Muscle of back (tissue), 11 donors: ENCODE data around the gene NUP210. TPM values are rescaled to one million over a fixed set of nuclear protein-coding genes. Genes with fewer than 3 reads are reported as not detected.

Experiments
- DNase-seq, 3 donors: peaks; one replicate each; pipeline versions ENCODE4 v3.0.0 to v3.0.0-alpha.2; 2013
- polyA plus RNA-seq, 10 donors: library from polyadenylated mRNA; unstranded; fragments of 120-200 nt; gene quantifications; one replicate each; pipeline ENCODE4 v1.2.1, GENCODE V29; 2013; ENCODE audit not compliant: insufficient read length in 10 of 10

The NUP210 gene
- polyA plus RNA-seq, 10 donors, result 7.2 to 11.8 (median 8.5) TPM

DNA sequence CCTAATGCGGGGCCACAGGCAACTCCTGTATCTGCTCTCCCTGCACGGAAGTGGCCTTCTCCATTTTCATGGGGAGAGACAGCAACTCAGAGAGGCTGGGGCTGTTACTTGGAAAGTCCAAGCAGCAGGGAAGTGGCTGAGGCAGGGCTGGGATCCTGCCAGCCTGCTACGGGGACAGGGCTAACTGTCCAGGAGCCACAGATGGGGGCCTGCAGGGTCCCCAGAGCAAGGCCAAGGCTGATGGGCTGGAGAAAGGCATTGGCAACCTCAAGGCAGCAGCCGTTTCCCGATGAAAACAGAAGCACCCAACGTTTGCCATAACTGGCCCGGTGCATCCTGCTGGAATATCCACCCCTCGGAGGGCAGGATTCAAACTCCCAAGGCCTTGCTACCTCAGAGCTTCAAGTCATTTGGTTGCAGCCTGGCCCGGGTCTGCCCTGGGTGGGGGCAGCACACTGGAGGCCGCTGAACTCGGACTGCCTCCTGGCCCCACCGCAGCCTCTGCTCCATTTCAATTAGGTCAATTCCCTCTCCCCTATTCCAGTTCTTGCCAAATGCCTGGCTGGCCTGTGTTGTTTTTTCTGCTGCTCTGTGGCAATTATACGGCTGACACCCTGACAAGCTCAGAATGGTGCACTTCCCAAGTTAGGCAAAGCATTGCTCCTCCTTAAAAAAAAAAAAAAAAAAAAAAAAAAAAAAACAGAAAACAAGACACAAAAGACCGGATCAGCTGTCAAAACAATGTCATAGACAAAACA, 143.5 kb downstream of the NUP210 start:
- DNase-seq, result peak in 2 of 3 donors; percentile 23 to 41

DNA sequence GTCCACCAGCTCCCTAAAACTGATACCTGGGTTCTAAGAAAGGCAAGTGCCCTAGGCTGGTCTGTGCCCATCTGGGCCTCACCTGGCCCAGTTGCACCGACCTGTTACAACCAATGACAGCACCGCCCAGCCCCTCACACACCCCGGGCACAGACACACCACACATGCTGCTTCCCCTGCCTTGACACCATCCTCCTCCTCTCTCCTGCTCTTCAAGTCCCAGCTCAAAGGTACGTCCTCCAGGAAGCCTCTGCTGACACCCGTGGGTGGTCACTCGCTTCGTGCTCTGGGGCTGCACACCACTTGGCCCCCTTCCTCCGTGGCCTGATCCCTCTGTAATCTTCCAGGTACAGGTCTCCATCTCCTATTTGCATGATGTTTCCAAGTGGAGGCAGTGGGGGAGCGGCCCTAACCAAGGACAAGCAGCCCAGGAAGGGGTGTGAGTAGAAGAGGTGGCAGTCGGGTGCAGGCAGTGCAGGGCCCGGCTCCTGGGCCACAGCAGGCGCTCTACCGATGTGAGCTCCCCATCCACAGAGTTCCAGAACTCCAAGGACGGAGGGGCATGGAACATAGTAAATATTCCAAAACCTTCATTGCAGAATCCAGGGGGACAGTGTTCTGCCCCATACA, 144.6 kb downstream of the NUP210 start:
- DNase-seq, result no peak

- DNase-seq, result peak in 1 of 3 donors; percentile 15
Observed at GRCh38 chr3:13274551-13275332, 145.4 kb downstream of the NUP210 start.

GRCh38 chr3:13274125-13274524, 146.0 kb downstream of the NUP210 start:
- DNase-seq, result no peak

DNA sequence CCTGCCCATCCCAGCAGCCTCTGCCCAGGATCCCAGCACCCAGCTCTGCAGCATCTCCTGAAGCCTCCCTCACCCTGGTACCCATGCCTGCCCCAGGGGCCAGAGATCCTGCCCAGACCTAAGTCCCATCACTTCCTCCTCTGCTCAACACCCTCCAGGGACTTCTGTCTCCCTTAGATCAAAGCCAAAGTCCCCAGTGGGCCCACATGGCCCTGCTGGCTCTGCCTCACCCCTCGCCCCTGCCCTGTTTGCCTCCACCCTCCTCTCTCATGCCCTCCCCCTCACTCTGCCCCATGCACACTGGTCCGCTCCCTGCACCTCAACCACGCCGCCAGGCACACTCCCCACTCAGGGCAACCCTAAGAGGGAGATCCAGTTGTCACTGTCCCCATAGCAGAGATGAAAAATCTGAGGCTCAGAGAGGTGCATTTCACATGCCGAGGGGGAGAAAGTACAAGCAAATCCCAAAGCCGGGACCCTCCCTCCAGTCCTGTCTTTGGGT, 146.5 kb downstream of the NUP210 start:
- DNase-seq, result no peak

DNA sequence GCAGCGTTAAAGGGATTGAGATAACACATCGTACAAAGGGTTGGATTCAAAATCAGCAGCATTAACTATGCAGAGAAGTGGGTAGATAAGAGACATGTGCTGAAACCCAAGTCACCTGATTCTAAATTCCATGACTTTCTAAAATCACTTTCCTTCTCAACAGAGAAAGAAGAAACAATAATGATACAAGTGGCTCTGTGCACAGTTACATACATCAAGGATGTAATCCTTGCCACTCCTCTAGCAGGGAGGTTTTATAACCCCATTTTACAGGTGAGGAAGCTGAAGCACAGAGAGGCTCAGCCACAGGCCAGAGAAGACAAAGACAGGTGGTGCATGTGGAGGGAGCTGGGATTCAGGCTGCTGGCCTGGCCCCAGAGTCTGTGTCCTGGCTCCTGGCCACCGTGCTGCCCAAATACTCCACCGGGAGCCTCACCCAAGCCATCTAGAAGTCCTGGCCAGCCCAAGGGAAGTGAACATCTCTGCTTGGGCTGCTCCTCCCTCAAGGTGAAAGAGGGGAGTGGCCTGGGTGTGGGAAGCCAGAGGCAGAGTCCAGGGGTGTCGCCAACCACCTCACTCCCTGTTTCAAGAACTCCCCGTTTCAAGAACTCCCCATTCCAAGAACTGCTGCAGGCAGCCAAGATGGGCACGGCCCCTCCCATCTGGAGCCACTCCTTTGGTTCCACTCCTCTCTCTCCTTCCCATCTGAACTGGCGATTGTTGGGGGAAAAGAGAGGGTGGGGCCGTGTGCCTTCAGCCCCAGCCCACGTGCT, 147.1 kb downstream of the NUP210 start:
- no peak for DNase-seq

DNA sequence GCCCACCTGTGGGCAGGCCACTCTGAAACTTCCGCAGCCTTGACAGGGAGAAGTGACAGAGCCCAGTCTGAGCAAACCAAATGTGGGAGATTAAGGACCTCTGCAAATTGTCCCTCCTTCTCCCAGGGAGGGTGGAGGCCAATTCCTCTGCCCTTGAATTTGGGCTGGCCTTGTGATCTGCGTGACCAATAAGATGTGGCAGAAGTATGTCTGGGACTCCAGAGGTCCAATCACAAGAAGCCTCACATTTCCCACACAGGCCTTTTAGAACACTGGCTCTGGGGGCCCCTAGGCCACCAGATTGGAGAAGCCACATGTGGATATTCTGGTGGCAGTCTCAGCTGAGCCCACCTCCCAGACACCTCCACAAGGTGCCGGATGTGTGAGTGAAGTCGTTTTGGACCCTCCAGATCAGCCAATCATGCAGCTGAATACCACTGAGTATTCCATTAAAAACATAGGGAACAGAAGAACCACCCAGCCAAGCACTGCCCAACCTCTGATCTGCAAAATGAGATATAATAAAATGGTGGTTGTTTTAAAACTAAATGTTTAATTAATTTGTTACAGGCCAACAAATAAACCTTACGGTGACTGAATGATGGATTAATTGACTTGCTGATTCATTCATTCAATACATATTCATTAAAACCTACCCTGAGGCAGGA, 150.3 kb downstream of the NUP210 start:
- DNase-seq, result no peak

GRCh38 chr3:13268961-13269441, 151.1 kb downstream of the NUP210 start:
- no peak for DNase-seq

DNA sequence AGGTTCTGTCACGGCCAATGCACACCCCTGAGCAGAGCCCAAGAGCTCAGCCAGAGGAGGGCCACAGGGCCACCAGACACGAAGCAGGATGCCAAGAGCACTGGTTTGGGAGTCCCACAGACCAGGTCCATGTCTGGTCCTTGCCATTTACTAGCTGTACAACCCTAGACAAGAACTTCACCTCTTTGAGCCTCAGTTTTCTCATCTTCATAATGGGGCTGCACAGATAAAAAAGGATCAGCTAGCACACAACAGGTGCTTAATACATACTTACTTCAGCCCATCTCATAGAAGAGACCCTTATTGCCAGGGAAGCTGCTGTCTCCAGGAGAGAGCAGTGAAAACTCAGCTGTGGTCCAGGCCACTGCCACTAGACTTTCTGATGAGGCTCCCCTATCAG, 152.0 kb downstream of the NUP210 start:
- no peak for DNase-seq

DNA sequence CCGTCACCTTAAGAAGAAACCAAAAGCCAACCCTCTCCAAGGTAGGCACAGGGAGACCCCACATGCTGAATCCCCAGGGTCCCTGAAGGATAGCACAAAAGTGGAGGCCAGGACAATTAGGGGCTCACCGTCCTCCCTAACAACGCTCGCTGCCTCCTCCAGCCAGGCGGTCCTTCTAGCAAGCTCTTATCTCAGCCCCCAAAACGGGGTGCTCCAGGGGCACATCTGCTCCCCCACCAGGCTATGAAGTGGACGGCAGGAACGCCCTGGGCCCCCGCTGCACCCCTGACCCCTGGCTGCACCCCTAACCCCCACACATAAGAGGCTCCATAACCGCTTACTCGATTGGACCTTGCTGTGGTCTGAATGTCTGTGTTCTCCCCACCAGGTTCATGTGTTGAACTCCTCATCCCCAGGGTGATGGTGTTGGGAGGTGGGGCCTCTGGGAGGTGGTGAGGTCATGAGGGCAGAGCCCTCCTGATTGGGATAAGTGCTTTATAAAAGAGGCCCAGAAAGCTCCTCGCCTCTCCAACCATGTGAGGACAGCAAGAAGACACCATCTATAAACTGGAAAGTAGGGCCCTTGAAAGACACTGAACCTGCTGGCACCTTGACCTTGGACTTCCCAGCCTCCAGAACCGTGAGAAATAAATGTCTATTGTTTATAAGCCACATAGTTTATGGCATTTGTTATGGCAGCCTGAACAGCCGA, 153.3 kb downstream of the NUP210 start:
- DNase-seq, result no peak

Other genes starting within 250 kb of the NUP210 start
- gene HDAC11, start 60.0 kb upstream of the NUP210 start, polyA plus RNA-seq, result 10 to 100 TPM; 11.6 to 18.0 (median 13.6) TPM
- 100 to 1,000 TPM in 1 of 10 donors, 10 to 100 TPM in 9; 27.1 to 107 (median 54.1) TPM for gene FBLN2, start 128.8 kb upstream of the NUP210 start, polyA plus RNA-seq